ENCODE data around the gene TYROBP. TPM values are rescaled to one million over a fixed set of nuclear protein-coding genes. Genes with fewer than 3 reads are reported as not detected.
"Not testable (repeated sequence)": the region's sequence is repeated elsewhere in the genome, so short reads cannot be mapped to it uniquely, and the experiment has no call there.

Gene TYROBP
- total RNA-seq, 1 donor from 2014 or later, result 460 TPM

DNA sequence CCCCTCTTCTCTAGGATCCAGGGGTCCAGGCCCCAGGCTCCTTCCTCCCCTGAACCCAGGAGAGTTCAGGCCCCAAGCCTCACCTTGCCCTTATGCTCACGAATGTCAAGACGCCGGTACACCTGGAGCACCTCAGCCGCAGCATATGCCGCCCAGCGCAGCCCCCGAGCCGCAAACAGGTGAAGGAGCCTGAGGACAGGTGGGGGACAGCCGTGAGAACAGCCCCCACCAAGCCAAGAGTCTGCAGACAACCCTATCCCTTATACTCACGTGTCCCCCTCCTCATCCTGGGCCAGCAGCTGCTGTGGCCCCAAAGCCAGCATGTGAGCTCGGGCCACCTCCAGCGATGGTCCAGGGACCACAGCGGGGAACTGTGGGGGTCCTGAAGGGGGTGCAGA lies 11.5 kb downstream of the TYROBP start:
- Histone ChIP-seq H3K4me1 (peaks cover 26% of the 10 kb centered on the region), H3K27ac (no peak overlapping the region), H3K9me3 (no peaks in the 10 kb centered on the region), H3K36me3 (peaks cover 64% of the 10 kb centered on the region), H3K4me3 (no peak overlapping the region), H3K27me3 (ENCODE audit: low read depth) (no peaks in the 10 kb centered on the region)
- ATAC-seq (no peak), DNase-seq (no peak)
- TF ChIP-seq, protein P1, sequence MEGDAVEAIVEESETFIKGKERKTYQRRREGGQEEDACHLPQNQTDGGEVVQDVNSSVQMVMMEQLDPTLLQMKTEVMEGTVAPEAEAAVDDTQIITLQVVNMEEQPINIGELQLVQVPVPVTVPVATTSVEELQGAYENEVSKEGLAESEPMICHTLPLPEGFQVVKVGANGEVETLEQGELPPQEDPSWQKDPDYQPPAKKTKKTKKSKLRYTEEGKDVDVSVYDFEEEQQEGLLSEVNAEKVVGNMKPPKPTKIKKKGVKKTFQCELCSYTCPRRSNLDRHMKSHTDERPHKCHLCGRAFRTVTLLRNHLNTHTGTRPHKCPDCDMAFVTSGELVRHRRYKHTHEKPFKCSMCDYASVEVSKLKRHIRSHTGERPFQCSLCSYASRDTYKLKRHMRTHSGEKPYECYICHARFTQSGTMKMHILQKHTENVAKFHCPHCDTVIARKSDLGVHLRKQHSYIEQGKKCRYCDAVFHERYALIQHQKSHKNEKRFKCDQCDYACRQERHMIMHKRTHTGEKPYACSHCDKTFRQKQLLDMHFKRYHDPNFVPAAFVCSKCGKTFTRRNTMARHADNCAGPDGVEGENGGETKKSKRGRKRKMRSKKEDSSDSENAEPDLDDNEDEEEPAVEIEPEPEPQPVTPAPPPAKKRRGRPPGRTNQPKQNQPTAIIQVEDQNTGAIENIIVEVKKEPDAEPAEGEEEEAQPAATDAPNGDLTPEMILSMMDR (IDR thresholded peaks at IDR 0.05), result no peak
- intact Hi-C loops (cut with DNase I), result no loop called here

GRCh38 chr19:35895911-35896642 lies 12.0 kb downstream of the TYROBP start:
- DNase-seq, result no peak
- ATAC-seq, result no peak
- H3K27ac ChIP-seq, result no peak overlapping the region
- TF ChIP-seq, protein P1 (IDR thresholded peaks at IDR 0.05), result no peak
- H3K27me3 ChIP-seq (ENCODE audit: low read depth), result no peaks in the 10 kb centered on the region
- peaks cover 70% of the 10 kb centered on the region for H3K36me3 ChIP-seq
- H3K9me3 ChIP-seq, result no peaks in the 10 kb centered on the region
- intact Hi-C loops (cut with DNase I), result no loop called here
- H3K4me1 ChIP-seq, result peaks cover 21% of the 10 kb centered on the region
- no peak overlapping the region for H3K4me3 ChIP-seq

DNA sequence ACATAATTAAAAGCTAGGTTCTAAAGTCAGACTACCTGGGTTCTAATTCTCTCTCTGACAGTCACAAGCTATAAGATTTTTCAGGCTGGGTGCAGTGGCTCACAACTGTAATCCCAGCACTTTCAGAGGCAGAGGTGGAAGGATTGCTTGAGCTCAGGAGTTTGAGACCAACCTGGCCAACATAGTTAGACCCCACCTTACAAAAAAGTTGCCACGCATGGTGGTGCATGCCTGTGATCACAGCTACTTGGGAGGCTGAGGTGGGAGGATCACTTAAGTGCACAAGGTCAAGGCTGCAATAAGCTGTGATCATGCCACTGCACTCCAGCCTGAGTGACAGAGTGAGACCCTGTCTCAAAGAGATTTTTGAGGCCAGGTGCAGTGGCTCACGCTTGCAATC lies 13.8 kb downstream of the TYROBP start:
- Histone ChIP-seq H3K27ac (no peak overlapping the region), H3K4me1 (peaks cover 17% of the 10 kb centered on the region), H3K4me3 (no peak overlapping the region), H3K27me3 (ENCODE audit: low read depth) (no peaks in the 10 kb centered on the region), H3K36me3 (peaks cover 87% of the 10 kb centered on the region), H3K9me3 (no peaks in the 10 kb centered on the region)
- DNase-seq, result no peak
- no peak for ATAC-seq
- intact Hi-C loops (cut with DNase I), result no loop called here
- TF ChIP-seq, protein P1 (IDR thresholded peaks at IDR 0.05), result no peak

- ATAC-seq; H3K4me1 ChIP-seq; H3K9me3 ChIP-seq; H3K4me3 ChIP-seq; H3K27me3 ChIP-seq (ENCODE audit: low read depth); H3K27ac ChIP-seq; DNase-seq; intact Hi-C loops (cut with DNase I): not testable (repeated sequence)
- H3K36me3 ChIP-seq, result peaks cover 94% of the 10 kb centered on the region
Observed at GRCh38 chr19:35891819-35892218, 16.3 kb downstream of the TYROBP start.

- ATAC-seq, result peak in 1 of 2 donors; percentile 13
- no peak for DNase-seq
- no peaks in the 10 kb centered on the region for H3K9me3 ChIP-seq
- peaks cover 78% of the 10 kb centered on the region for H3K36me3 ChIP-seq
- H3K4me1 ChIP-seq, result no peaks in the 10 kb centered on the region
- H3K27ac ChIP-seq, result no peak overlapping the region
- intact Hi-C loops (cut with DNase I), result no loop called here
- TF ChIP-seq, protein P1 (IDR thresholded peaks at IDR 0.05), result no peak
- H3K4me3 ChIP-seq, result no peak overlapping the region
- no peaks in the 10 kb centered on the region for H3K27me3 ChIP-seq (ENCODE audit: low read depth)
Observed at GRCh38 chr19:35890113-35890650, 17.9 kb downstream of the TYROBP start.

DNA sequence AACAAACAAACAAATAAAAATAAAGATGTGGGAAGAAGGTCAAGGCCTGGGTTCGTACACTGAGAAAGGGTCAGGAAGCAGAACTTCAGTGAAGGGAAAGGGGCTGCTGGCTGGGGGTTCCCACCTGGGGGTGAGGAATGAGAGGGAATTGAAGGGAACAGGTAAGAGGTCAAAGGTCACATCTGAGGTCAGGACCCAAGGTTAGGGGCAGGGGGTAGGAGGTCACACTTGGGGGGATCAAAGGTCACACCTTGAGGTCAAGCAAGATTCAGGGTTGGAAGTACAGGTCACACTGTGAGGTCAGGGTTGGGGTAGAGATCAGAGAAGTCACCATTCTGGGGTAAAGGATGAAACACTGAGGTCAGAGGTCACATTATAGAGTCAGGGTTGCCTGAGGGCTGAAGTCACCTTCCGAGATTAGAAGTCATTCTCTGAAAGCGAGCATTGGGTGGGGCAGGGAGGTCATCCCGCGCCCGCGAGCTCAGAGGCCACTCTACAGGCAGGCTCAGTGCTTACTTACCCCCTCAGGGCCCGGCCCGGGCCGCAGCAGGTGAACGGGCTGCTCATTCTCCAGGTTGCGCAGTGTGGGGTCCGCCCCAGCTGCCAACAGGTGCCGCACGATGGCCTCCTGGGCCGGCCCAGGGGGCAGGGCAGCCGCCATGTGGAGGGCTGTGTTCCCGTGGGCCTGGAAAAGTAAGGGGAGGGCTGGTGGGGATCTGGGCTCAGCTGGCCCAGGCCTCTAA lies 18.6 kb downstream of the TYROBP start:
- TF ChIP-seq, protein P1 (IDR thresholded peaks at IDR 0.05), result no peak
- intact Hi-C loops (cut with DNase I), result no loop called here
- DNase-seq (no peak), ATAC-seq (peak in 1 of 2 donors; percentile 14)
- H3K36me3 ChIP-seq, result peaks cover 71% of the 10 kb centered on the region
- no peaks in the 10 kb centered on the region for H3K4me1 ChIP-seq
- no peak overlapping the region for H3K4me3 ChIP-seq
- H3K27ac ChIP-seq, result no peak overlapping the region
- H3K9me3 ChIP-seq, result no peaks in the 10 kb centered on the region
- H3K27me3 ChIP-seq (ENCODE audit: low read depth), result no peaks in the 10 kb centered on the region
